ENCODE data around the gene DBNDD1. TPM values are rescaled to one million over a fixed set of nuclear protein-coding genes. Genes with fewer than 3 reads are reported as not detected.
A peak's percentile ranks its signal among the peaks of the same experiment; 100 is the strongest.

DBNDD1 gene
- total and polyA plus RNA-seq, 12 donors: 0.72 to 6.8 (median 4.1) TPM

- Histone ChIP-seq H3K27ac (no peak overlapping the region), H3K4me1 (peaks cover 0 to 5% (median 0%) of the 10 kb centered on the region in 9 donors), H3K27me3 (no peaks in the 10 kb centered on the region), H3K36me3 (no peaks in the 10 kb centered on the region), H3K9me3 (no peaks in the 10 kb centered on the region), H3K4me3 (no peak overlapping the region)
- DNase-seq: no peak
- 92 to 93% methylated on average over 37 of the region's 37 CpGs for WGBS, 2 donors
- ATAC-seq: peak in 1 of 8 donors; percentile 25
- TF ChIP-seq, protein P1, sequence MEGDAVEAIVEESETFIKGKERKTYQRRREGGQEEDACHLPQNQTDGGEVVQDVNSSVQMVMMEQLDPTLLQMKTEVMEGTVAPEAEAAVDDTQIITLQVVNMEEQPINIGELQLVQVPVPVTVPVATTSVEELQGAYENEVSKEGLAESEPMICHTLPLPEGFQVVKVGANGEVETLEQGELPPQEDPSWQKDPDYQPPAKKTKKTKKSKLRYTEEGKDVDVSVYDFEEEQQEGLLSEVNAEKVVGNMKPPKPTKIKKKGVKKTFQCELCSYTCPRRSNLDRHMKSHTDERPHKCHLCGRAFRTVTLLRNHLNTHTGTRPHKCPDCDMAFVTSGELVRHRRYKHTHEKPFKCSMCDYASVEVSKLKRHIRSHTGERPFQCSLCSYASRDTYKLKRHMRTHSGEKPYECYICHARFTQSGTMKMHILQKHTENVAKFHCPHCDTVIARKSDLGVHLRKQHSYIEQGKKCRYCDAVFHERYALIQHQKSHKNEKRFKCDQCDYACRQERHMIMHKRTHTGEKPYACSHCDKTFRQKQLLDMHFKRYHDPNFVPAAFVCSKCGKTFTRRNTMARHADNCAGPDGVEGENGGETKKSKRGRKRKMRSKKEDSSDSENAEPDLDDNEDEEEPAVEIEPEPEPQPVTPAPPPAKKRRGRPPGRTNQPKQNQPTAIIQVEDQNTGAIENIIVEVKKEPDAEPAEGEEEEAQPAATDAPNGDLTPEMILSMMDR (IDR thresholded peaks at IDR 0.05): no peak
- intact Hi-C loops (cut with DNase I): no loop called here
These were observed 13.1 kb downstream of the DBNDD1 start for GRCh38 chr16:90005956-90006663.

- intact Hi-C loops (cut with DNase I): no loop called here
- ATAC-seq (no peak), DNase-seq (no peak)
- H3K27ac ChIP-seq: no peak overlapping the region
- H3K4me1 ChIP-seq: peaks cover 0 to 5% (median 0%) of the 10 kb centered on the region in 9 donors
- peaks cover 0 to 13% (median 0%) of the 10 kb centered on the region in 9 donors for H3K36me3 ChIP-seq
- H3K27me3 ChIP-seq: no peaks in the 10 kb centered on the region
- no peak overlapping the region for H3K4me3 ChIP-seq
- 83% methylated on average over 11 of the region's 11 CpGs for WGBS, 2 donors
- TF ChIP-seq, protein P1 (IDR thresholded peaks at IDR 0.05): no peak
- H3K9me3 ChIP-seq: no peaks in the 10 kb centered on the region
These were observed 14.7 kb downstream of the DBNDD1 start for GRCh38 chr16:90004577-90004976.

- 83 to 88% methylated on average over 7 of the region's 7 CpGs for whole genome bisulfite sequencing, 2 donors
- DNase-seq: no peak
- no peak for ATAC-seq
- no peaks in the 10 kb centered on the region for H3K9me3 ChIP-seq
- TF ChIP-seq, protein P1 (IDR thresholded peaks at IDR 0.05): no peak
- intact Hi-C loops (cut with DNase I): no loop called here
- H3K27me3 ChIP-seq: no peaks in the 10 kb centered on the region
- H3K27ac ChIP-seq: no peak overlapping the region
- H3K36me3 ChIP-seq: peaks cover 0 to 30% (median 0%) of the 10 kb centered on the region in 9 donors
- no peak overlapping the region for H3K4me3 ChIP-seq
- no peaks in the 10 kb centered on the region for H3K4me1 ChIP-seq
These were observed 16.5 kb downstream of the DBNDD1 start for GRCh38 chr16:90002759-90003158.

GRCh38 chr16:90001761-90002503, 17.3 kb downstream of the DBNDD1 start:
- Histone ChIP-seq H3K27ac (no peak overlapping the region), H3K9me3 (no peaks in the 10 kb centered on the region), H3K36me3 (peaks cover 0 to 37% (median 0%) of the 10 kb centered on the region in 9 donors), H3K4me3 (no peak overlapping the region), H3K27me3 (no peaks in the 10 kb centered on the region), H3K4me1 (no peaks in the 10 kb centered on the region)
- intact Hi-C loops (cut with DNase I): no loop called here
- DNase-seq (no peak), ATAC-seq (peak in 1 of 8 donors; percentile 13)
- 88 to 90% methylated on average over 20 of the region's 20 CpGs for WGBS, 2 donors
- TF ChIP-seq, protein P1 (IDR thresholded peaks at IDR 0.05): no peak
